HG03378 (cell line): ENCODE data around the gene EPB41L1.

Experiments used
- ATAC-seq: cut with Tn5 transposase; IDR thresholded peaks from one replicate; pipeline ENCODE4 v1.9.1; 2021; ENCODE audit warnings: mild to moderate bottlenecking, moderate library complexity; ENCODE audit not compliant: unreplicated experiment

The EPB41L1 gene

DNA sequence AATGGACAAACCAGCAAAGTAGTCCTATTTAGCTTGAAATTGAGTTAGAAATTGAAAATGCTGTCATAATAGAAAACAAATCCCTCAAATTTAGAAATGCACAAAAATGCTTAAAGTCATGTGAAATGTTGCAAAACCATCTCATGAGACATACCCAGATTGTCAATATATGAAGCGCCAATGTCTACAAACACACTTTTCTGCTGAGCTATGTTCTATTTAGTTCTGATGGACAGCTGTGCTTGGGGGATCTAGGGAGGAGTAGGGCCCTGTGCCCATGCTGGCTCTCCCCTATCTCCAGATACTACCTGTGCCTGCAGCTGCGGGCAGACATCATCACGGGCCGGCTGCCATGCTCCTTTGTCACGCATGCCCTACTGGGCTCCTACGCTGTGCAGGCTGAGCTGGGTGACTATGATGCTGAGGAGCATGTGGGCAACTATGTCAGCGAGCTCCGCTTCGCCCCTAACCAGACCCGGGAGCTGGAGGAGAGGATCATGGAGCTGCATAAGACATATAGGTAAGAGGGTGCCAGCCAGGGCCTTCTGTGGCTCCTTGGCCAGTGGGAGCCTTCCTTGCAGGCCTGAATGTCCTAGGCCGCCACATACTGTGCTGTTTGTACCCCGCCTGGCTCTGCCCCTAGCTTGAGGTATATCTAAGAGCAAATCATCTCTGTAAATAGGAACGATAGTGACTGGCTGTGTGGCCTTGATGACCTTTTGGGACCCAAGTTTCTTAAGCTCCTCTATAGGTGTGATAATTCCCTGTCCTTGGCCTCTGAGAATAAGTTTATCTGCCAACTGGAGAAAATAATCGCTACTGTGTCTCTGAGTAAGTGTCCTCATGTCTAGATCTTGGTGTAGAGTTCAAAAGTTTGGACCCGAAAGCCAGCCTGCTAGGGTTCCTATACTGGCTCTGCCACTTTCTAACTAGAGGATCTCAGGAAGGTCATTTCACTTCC is 30.6 kb downstream of the EPB41L1 start:
- ATAC-seq: no peak

- ATAC-seq: no peak
Observed at GRCh38 chr20:36193977-36194712, 39.6 kb downstream of the EPB41L1 start.

- no peak for ATAC-seq
Observed at GRCh38 chr20:36196676-36197075, 42.1 kb downstream of the EPB41L1 start.

DNA sequence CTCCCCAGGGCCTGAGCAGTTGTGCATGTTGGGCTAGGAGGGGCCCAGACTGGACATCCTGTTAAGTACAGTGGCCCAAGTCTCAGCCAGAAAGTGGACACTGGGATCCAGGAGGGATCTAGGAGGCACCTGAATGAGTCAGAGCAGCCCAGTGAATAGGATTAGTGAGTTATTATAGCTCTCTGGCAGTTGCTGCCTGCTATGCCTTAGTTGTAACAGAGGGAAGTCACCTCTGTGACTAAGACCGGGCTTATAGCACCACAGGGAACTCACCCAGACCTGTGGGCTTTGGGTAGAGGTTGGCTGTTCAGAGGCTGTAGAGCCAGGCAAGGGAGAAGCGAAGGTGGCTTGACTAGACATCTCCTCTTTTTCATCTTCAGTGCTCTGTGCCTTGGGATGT is 42.7 kb downstream of the EPB41L1 start:
- ATAC-seq: no peak

DNA sequence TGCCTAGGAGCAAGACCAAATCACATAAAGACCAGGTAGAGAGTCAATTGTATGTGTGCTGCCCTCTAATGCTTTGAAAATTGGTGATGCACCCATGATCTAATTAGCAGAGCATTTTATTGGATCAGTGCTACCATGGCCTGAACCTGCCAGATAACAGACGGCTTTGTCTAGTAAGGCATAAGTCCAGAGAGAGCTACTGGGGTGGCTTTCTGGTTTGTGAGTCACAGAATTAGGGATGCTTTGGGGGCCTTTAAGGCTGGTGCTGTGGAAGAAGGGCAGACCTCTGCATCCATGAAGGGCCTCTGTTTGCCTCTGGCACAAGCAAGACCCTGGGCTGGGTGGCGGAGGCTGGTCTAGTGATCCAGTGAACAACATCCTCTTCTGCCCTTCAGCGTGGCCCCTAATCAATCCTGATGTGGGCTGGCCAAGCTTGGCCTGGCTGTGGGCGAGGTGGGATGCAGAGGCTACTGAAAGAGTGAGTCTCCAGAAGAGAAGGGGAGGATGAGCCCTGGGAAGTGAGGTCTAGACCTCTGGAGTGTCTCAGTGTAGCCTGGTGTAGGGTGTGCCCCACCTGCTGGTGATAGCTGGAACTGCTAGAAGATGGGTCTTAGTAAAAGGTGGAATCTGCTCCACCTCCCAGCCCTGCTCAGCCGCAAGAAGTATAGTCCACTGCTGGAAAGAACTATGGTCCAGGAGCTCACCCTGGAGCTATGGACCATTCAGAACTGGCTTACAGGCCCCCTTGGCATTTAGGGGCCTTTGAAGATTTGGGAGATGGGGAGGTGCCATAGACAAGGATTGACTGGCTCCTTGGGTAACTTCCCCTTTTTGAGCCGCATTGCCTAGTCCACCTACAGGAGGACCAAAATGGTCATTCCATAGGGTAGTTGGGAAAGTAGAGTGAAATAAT is 45.1 kb downstream of the EPB41L1 start:
- no peak for ATAC-seq

- no peak for ATAC-seq
Observed at GRCh38 chr20:36200451-36200850, 45.9 kb downstream of the EPB41L1 start.

GRCh38 chr20:36201198-36201597 is 46.7 kb downstream of the EPB41L1 start:
- ATAC-seq: no peak

DNA sequence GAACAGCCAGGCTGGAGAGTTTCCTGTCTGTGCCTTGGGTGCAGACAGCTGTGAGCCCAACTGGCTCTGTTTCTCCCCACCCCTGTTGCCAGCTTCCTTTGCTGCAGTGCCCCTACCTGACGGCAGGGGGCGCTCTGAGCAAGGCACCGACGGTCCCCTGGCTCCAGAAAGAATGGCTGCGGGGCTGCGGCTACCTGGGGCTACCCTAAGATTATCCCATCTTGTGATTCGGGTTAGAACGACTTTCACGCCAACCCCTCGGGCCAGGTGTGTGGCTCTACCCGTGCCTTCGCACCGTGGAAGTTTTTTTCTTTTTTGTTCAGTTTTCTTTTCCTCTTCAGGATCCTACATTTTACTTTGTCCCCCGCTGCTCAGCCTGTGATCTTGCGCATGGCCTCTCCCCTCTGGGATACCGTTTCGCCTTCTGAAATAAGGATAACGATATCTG is 48.4 kb downstream of the EPB41L1 start:
- ATAC-seq: no peak

GRCh38 chr20:36203861-36204260 is 49.3 kb downstream of the EPB41L1 start:
- ATAC-seq: no peak

GRCh38 chr20:36205026-36205425 is 50.5 kb downstream of the EPB41L1 start:
- ATAC-seq: no peak

DNA sequence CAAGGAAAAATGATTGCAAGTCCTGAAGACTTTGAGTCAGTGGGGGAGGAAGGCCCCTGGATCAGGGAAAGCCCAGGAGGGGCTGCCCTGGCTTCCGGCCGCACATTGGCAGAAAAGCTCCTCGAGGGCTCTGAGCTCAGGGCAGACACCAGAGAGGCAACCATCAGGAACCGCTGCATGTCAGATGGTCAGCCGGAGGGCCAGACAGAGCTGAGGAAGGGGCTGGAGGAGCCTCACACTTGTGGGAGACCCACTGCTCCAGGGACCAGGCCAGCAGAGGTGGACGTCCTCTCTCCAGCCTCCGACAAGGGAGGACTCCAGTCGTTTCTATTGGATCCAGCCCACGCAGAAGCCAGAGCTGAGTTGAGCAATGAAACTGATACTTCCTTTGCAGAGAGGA is 51.5 kb downstream of the EPB41L1 start:
- no peak for ATAC-seq

DNA sequence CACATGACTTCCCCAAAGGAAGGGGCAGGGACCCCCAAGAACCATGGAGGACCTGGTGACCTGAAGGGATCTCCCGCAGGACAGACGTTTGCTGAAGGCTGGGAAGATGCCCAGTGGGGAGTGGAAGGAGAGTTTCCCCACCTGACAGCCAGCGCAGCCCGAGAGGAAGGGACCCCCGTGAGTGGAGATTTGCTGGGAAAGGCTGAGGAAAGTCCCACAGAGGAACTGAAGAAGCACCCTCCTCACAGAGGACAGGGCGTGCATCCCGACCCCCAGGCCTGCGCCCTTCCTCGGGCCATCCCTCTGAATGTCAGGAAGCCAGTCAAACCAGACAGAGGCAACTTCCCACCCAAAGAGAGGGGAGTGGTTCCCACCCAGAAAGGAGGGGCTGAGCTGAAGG is 52.1 kb downstream of the EPB41L1 start:
- ATAC-seq: no peak

- ATAC-seq: no peak
Observed at GRCh38 chr20:36207602-36208001, 53.1 kb downstream of the EPB41L1 start.

DNA sequence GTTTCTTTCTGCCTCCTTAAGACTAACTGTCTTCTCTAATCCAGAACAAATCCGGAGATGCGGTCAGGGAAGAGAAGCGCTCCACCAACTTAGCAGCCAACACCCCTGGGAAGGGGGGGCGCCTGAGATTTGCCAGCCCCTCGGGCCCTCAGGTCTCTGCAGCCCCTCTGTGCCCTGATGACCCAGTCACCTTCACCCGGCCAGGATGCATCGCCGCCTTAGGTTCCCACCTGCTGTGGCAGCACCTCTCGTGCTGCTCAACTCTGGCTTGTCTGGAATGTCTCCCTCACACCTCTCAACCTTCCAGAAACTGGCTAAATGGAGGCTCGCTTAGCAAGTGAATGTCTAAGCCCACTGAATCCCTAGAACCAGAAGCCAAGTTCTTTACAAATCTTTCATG is 53.7 kb downstream of the EPB41L1 start:
- ATAC-seq: no peak

- no peak for ATAC-seq
Observed at GRCh38 chr20:36210436-36211021, 56.0 kb downstream of the EPB41L1 start.

- ATAC-seq: no peak
Observed at GRCh38 chr20:36213362-36213761, 58.8 kb downstream of the EPB41L1 start.

DNA sequence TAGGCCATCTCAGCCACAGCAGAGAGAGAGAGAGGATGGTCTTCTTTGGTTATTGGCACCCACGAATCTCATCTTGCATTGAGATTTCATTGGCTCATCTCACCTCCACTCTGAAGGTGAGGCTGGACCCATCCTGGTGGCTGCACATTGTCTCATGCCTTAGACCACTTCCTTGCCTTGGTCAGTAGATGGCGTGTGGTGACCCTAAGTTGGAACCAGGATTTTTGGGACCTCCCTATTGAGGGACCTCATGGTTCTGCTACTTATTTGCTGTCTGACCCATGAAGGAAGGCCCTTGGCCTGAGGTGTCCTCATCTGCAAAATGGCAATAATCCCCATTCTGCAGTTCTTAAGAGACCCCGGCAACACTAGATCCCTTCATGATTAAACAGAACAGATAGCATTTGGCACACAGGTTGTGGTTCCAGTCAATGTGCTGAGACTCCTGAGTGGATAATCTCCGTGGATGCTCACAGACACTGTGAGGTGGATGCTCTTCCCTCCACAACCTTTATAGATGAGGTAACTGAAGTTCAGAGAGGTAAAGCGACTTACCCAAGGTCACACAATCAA is 60.2 kb downstream of the EPB41L1 start:
- ATAC-seq: no peak

DNA sequence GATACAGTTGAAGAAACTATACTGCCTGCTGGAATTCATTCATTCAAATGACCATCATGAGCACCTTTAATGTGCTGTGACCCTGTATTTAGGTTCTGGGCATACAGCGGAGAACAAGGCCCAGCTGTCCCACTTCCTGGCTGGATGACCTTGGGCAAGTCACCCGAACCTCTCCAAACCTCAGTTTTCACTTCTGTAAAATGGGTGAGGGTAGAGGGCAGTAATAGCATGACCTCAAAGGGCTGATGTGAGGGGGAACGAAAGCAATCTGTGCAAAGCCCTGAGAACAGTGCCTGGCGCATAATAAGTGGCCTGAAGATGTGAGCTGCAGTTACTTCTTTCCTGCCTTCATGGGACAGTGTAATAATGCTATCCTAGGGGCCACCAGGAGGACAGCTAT is 61.2 kb downstream of the EPB41L1 start:
- no peak for ATAC-seq

DNA sequence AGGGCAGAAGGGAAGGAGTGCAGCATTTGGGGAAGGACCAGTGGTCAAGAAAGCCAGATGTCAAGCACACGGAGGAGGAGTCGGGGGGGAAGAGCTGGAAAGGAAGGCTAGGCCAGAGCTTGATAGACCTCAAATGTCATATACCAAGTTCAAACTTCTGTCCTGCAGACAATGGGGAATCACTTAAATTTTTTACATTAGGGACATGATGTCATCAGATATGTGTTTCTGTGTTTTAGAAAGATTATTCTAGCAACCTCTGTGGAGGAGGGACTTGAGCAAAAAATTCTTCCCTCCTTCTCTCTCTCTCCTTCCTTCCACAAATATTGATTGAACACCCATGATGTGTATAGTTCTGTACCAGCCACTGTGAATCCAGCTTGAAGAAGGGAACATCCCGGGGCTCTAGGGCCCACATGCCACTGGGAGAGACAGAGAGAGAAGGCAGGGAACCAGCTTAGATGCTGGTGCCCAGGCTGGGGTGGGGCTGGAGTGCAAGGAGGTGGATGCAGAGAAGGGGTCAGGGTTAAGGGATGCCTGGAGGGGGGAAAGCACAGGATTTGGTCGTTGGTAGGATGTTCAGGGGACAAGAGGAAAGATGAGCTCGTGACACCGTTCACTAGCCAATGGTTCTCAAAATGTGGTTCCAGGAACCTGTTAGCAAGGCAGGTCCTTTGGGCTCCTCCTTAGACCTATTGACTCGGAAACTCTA is 61.9 kb downstream of the EPB41L1 start:
- no peak for ATAC-seq

DNA sequence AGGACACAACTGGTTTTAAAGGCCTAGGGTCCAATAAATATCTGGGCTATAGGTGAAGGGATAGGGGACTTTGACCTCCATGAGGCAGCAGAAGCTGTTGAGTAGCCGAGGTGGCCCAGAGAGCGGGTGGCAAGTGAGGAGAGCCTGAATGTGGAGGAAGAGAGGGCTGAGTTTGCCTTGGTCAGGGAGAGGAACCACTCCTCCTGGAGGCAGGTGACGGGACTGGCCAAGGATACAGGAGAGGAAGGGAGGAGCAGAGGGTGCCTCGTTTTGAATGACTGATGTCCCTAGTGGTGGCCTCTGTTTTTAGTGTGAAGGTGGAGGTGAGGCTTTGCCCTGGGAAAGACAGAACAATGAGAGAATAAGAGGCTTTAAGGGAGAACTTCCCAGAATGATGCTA is 62.7 kb downstream of the EPB41L1 start:
- no peak for ATAC-seq
